ENCODE measurements around the gene TGIF1.
A peak's percentile ranks its signal among the peaks of the same experiment; 100 is the strongest.

TGIF1 gene

GRCh38 chr18:3451989-3452749 is 2.2 kb downstream of the TGIF1 start:
- peak overlapping the region; percentile 97 for H3K4me3 ChIP-seq (ENCODE audit: low read length)
- no peak for TF ChIP-seq CTCF (conservative IDR thresholded peaks at IDR 0.05; ENCODE audit: low read length)
- DNase-seq (ENCODE audit: low read depth) = peak; percentile 81

GRCh38 chr18:3452750-3453539 is 3.0 kb downstream of the TGIF1 start:
- DNase-seq (ENCODE audit: low read depth) = peak; percentile 34
- TF ChIP-seq CTCF (conservative IDR thresholded peaks at IDR 0.05; ENCODE audit: low read length) = no peak
- peak overlapping the region; percentile 97 for H3K4me3 ChIP-seq (ENCODE audit: low read length)

DNA sequence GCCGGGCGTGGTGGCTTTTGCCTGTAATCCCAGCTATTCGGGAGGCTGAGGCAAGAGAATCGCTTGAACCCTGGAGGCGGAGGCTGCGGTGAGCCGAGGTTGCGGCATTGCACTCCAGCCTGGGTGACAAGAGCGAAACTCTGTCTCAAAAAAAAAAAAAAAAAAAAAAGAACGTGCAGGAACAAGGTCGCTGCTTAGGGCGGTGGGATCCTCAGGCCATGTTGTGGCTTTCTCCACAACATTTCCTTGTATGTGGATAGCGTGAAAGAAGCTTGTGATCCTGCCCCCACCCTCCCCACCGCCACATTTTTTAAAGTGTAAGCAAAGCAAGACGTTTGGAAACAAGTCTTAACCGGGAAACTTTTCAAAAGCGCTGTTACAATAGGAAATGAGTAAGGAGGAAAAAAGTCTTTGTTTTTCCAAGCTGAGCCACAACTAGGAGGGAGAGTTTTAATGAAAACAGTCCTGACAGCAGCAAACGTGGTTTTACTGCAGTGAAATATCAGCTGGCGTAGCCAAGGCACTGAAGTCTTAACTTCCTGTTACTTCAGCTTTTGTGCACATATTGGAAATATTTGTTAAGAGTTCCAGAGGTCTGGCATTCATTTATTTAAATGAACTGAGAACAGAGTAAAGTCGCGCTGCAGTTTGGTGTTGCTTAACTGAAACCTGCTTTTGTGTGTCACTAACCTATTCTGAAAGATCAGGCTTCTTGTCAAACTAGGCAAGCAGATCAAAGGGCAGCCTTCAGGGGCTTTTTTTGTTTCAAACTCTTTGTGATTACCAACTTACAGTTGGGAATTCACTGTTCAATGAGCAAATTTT is 3.8 kb downstream of the TGIF1 start:
- DNase-seq (ENCODE audit: low read depth) = peak; percentile 99
- TF ChIP-seq CTCF (conservative IDR thresholded peaks at IDR 0.05; ENCODE audit: low read length) = no peak

DNA sequence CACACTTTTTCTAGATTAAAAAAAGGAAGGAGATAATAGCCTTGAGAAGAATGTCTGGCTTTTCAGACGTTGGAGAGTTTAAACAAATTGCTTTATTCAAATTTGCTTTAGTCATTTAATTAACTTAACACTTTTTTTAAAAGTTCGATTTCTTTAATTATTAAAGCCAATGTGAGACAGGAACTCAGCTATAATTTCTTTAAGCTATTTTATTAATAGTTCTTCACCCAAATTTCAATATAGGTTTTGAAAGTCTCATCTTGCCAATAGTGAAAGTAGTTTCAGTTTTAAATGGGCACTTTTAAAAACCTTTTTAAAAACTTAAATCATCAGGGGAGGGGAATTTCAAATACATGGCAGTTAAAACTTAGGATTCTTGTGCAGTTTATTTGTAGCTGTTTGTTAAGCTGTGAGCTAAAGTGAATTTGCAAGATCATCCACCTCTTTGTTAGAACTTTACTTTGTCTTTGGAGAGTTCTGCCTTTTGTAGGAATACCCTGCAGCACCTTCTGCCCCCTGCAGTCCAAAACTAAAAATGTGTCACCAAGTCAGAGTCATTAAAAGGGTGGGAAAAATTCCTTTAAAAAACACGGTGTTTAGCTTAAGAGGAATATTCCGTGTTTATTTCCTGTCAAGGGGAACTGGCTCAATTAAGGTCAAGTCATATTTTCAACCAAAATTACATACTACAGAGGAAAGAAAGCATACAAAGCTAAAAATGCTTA is 4.6 kb downstream of the TGIF1 start:
- peak overlapping the region; percentile 48 for H3K4me3 ChIP-seq (ENCODE audit: low read length)
- peak; percentile 75 for TF ChIP-seq CTCF (conservative IDR thresholded peaks at IDR 0.05; ENCODE audit: low read length)
- DNase-seq (ENCODE audit: low read depth) = peak; percentile 75

More for the DNA sequence above, 3.8 kb downstream of the TGIF1 start:
- peak overlapping the region; percentile 97 for H3K4me3 ChIP-seq (ENCODE audit: low read length)

DNA sequence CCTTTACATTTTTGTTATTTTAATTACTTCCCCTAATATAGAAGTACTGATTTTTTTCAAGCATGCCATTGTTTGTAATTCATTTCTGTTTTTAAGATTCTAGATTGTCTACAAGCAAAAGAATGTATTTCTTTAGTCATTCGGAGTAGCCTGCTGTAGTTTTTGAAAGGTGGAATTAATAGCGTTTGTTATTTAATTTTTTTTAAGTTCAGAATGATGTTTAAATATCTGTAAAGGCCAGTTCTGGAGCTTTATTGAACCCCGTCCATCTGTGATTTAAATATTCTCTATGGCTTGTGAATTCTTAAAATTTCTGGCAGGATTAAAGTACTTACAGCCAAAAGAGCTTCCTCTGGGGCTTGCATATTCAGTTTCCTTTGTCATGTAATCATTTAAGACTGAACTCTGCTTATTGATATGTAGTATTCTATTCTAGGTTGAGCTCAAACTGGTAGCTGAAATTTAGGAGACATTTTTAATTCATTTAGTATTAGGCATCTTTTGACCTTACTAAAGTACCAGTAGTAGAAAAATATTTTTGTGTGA is 5.2 kb downstream of the TGIF1 start:
- no peak for DNase-seq (ENCODE audit: low read depth)
- no peak for TF ChIP-seq CTCF (conservative IDR thresholded peaks at IDR 0.05; ENCODE audit: low read length)
- H3K4me3 ChIP-seq (ENCODE audit: low read length) = peak overlapping the region; percentile 48
